ENCODE results near the gene KIAA1191. TPM values are rescaled to one million over a fixed set of nuclear protein-coding genes. Genes with fewer than 3 reads are reported as not detected.

Gene KIAA1191
- total and polyA plus RNA-seq, 2 of the 8 experiments (the other 6 are each of a cell fraction or from before 2014, with no cell fraction given) = 86.4 to 88.0 TPM

- ChIA-PET CTCF (ENCODE audit: partially characterized antibody) (interaction anchor here (0.6 to 6.4 kb wide), 11 partner anchors 9 to 158 kb away, joined by 3 to 83 read pairs (median 5); partner anchors contain the start of gene CLTB), POLR2A (ENCODE audit: partially characterized antibody) (interaction anchor here (1.2 to 7.7 kb wide), 5 partner anchors 9 to 128 kb away, joined by 3 to 57 read pairs (median 5); partner anchors contain the start of genes CLTB, HIGD2A, NOP16 and RNF44)
- Histone ChIP-seq H2BK12ac (ENCODE audit: low read depth, low read length) (no peak overlapping the region), H3K4me2 (ENCODE audit: insufficient read depth in 1 of 2, low read depth in 2 of 2, low read length in 2 of 2) (no peak overlapping the region), H3K23ac (ENCODE audit: insufficient read length) (no peak overlapping the region), H3K27me3 (replicated peaks in 1 of 4; ENCODE audit: control insufficient read depth in 3 of 4, extremely low read depth in 1 of 4, insufficient read depth in 3 of 4, low read length in 3 of 4) (no peaks in the 10 kb centered on the region), H3K79me2 (ENCODE audit: control insufficient read depth in 1 of 2, insufficient read depth in 2 of 2, low read length in 2 of 2) (no peaks in the 10 kb centered on the region), H2BK20ac (ENCODE audit: low read length) (no peak overlapping the region), H3K79me1 (ENCODE audit: low read depth, low read length) (no peaks in the 10 kb centered on the region), H2AFZ (ENCODE audit: low read length) (no peak overlapping the region), H3K56ac (replicated peaks; ENCODE audit: insufficient read length, low read depth, low read length) (no peak overlapping the region), H2BK120ac (replicated peaks; ENCODE audit: low read depth, low read length) (no peak overlapping the region), H3K23me2 (ENCODE audit: low read depth, low read length) (no peaks in the 10 kb centered on the region), H3K27ac (ENCODE audit: low read depth, low read length) (no peak overlapping the region), H2BK15ac (ENCODE audit: low read length) (no peak overlapping the region), H4K8ac (ENCODE audit: extremely low read depth, insufficient read depth, low read length) (no peak overlapping the region), H3K4me3 (ENCODE audit: extremely low read depth in 1 of 4, insufficient read depth in 2 of 4, low read depth in 3 of 4, low read length in 4 of 4) (no peak overlapping the region), H4K91ac (replicated peaks; ENCODE audit: insufficient read length, low read length) (no peak overlapping the region), H3K36me3 (ENCODE audit: control insufficient read depth in 2 of 4, insufficient read depth in 4 of 4, low read length in 3 of 4) (0 out of 8 replicates have a peak, but pooled peaks cover 0 to 2% (median 0%) of the 10 kb centered on the region in 4 experiments), H4K20me1 (replicated peaks in 1 of 2; ENCODE audit: control insufficient read depth in 1 of 2, insufficient read depth in 2 of 2, low read length in 2 of 2) (no peaks in the 10 kb centered on the region), H3K9me3 (ENCODE audit: insufficient read depth in 2 of 2, low read depth in 1 of 2, low read length in 1 of 2) (no peaks in the 10 kb centered on the region), H3K18ac (ENCODE audit: extremely low read depth, low read length) (no peak overlapping the region), H2AK5ac (ENCODE audit: low read depth, low read length) (no peak overlapping the region), H3K4me1 (replicated peaks in 1 of 4; ENCODE audit: control insufficient read depth in 3 of 4, insufficient read depth in 4 of 4, low read length in 3 of 4) (no peaks in the 10 kb centered on the region; a peak in 1 of 7 replicates), H2BK5ac (ENCODE audit: low read depth, low read length) (no peak overlapping the region), H4K5ac (ENCODE audit: insufficient read length, low read depth, low read length) (no peak overlapping the region), H3K4ac (replicated peaks; ENCODE audit: insufficient read length, low read depth, low read length) (no peak overlapping the region), H3K9ac (replicated peaks in 1 of 4; ENCODE audit: extremely low read depth in 1 of 4, low read depth in 3 of 4, low read length in 3 of 4) (no peak overlapping the region), H3K14ac (ENCODE audit: insufficient read length) (no peak overlapping the region)
- FAIRE-seq (no peak), DNase-seq (ENCODE audit: low read depth in 1 of 2, low spot score in 2 of 2) (no peak)
- 85% methylated on average over 6 of the region's 6 CpGs; no CpG with 5 or more reads in 1 of the 2 experiments for WGBS, 2 experiments (ENCODE audit: extremely low coverage in 1 of 2, insufficient coverage in 1 of 2, insufficient read length in 1 of 2, insufficient replicate concordance in 2 of 2, low coverage in 1 of 2, low lambda C conversion rate in 2 of 2, missing lambda C conversion rate in 1 of 2)
- TF ChIP-seq CBX5 (IDR thresholded peaks at IDR 0.05; ENCODE audit: low read depth, low read length) = no peak
- TF ChIP-seq CEBPB (IDR thresholded peaks at IDR 0.05; ENCODE audit: low read depth, low read length) = no peak
- no peak for TF ChIP-seq HDAC6 (IDR thresholded peaks at IDR 0.05; ENCODE audit: low read depth, low read length)
- no peak for TF ChIP-seq RBBP5 (IDR thresholded peaks at IDR 0.05; ENCODE audit: borderline replicate concordance, low read depth, low read length)
- no peak for TF ChIP-seq GTF2F1 (IDR thresholded peaks at IDR 0.05; ENCODE audit: borderline replicate concordance, low read depth, low read length)
- TF ChIP-seq CTBP2 (IDR thresholded peaks at IDR 0.05; ENCODE audit: borderline replicate concordance, insufficient read depth, insufficient read length, low read length) = no peak
- no peak for TF ChIP-seq BACH1 (IDR thresholded peaks at IDR 0.05; ENCODE audit: low read length)
- TF ChIP-seq BCL11A (IDR thresholded peaks at IDR 0.05; ENCODE audit: low read depth in 2 of 2, low read length in 2 of 2) = no peak
- TF ChIP-seq JUN (IDR thresholded peaks at IDR 0.05; ENCODE audit: low read depth, low read length) = no peak
- TF ChIP-seq SP4 (IDR thresholded peaks at IDR 0.05; ENCODE audit: low read length) = no peak
- TF ChIP-seq JUND (IDR thresholded peaks at IDR 0.05; ENCODE audit: low read length) = no peak
- no peak for TF ChIP-seq TCF12 (IDR thresholded peaks at IDR 0.05; ENCODE audit: low read depth, low read length)
Observed at GRCh38 chr5:176407456-176408251, 46.1 kb upstream of the KIAA1191 start.
